GM21576 (cell line): ENCODE results near the gene PNMA6F.
"Not testable (repeated sequence)": the region's sequence is repeated elsewhere in the genome, so short reads cannot be mapped to it uniquely, and the experiment has no call there.

Source experiments
- ATAC-seq: cut with Tn5 transposase; IDR thresholded peaks from one replicate; pipeline ENCODE4 v1.9.1; 2021; ENCODE audit warnings: mild to moderate bottlenecking, moderate library complexity; ENCODE audit not compliant: unreplicated experiment

PNMA6F gene

GRCh38 chrX:153336121-153336894 lies 14.7 kb upstream of the PNMA6F start:
- ATAC-seq = no peak

- no peak for ATAC-seq
Observed at GRCh38 chrX:153334654-153335295, 13.2 kb upstream of the PNMA6F start.

- ATAC-seq = peak; percentile 77
Observed at GRCh38 chrX:153333821-153334653, 12.5 kb upstream of the PNMA6F start, which contains the start of gene ZNF275. Gene ZNF275 (plus strand): TSS chrX:153334153. CDS start chrX:153336680, 2,527 bp downstream.

- no peak for ATAC-seq
Observed at GRCh38 chrX:153333266-153333665, 11.7 kb upstream of the PNMA6F start.

- no peak for ATAC-seq
Observed at GRCh38 chrX:153327561-153327960, 6.0 kb upstream of the PNMA6F start.

GRCh38 chrX:153320555-153321184 lies 897 bp downstream of the PNMA6F start:
- no peak for ATAC-seq

GRCh38 chrX:153320047-153320443 lies 1.5 kb downstream of the PNMA6F start:
- not testable (repeated sequence) for ATAC-seq

- ATAC-seq = no peak
Observed at GRCh38 chrX:153319295-153320046, 2.1 kb downstream of the PNMA6F start.

- no peak for ATAC-seq
Observed at GRCh38 chrX:153318811-153319210, 2.8 kb downstream of the PNMA6F start.

- ATAC-seq = no peak
Observed at GRCh38 chrX:153317996-153318722, 3.4 kb downstream of the PNMA6F start.

GRCh38 chrX:153317306-153317705 lies 4.3 kb downstream of the PNMA6F start:
- ATAC-seq = no peak

- ATAC-seq = no peak
Observed at GRCh38 chrX:153312842-153313241, 8.7 kb downstream of the PNMA6F start.

GRCh38 chrX:153312041-153312440 lies 9.5 kb downstream of the PNMA6F start:
- ATAC-seq = no peak

- ATAC-seq = no peak
Observed at GRCh38 chrX:153310901-153311300, 10.7 kb downstream of the PNMA6F start.

GRCh38 chrX:153307276-153308178 lies 14.0 kb downstream of the PNMA6F start:
- no peak for ATAC-seq

- no peak for ATAC-seq
Observed at GRCh38 chrX:153306527-153307115, 14.9 kb downstream of the PNMA6F start.

- no peak for ATAC-seq
Observed at GRCh38 chrX:153305972-153306371, 15.6 kb downstream of the PNMA6F start.
